ENCODE results near the gene SYT7. TPM values are rescaled to one million over a fixed set of nuclear protein-coding genes. Genes with fewer than 3 reads are reported as not detected.
A peak's percentile ranks its signal among the peaks of the same experiment; 100 is the strongest.

SYT7 gene
- total and polyA plus RNA-seq, 7 experiments from 2014 or later: 0.08 to 0.44 TPM; not detected in 5

GRCh38 chr11:61578819-61579675 is 1.8 kb downstream of the SYT7 start:
- H3K27ac ChIP-seq (ENCODE audit: low read depth, low read length): no peak overlapping the region
- no peak for ATAC-seq
- peaks cover 25 to 52% (median 32%) of the 10 kb centered on the region in 5 donors for H3K27me3 Mint-ChIP-seq
- CTCF ChIA-PET: no interaction called here
- H3K4me3 Mint-ChIP-seq: peak overlapping the region; percentile 62 to 85 (median 68)
- intact Hi-C loops (cut with micrococcal nuclease): no loop called here
- H3K27ac Mint-ChIP-seq: peak overlapping the region in 3 of 9 donors; percentile 17 to 56 (median 40)
- H3K4me1 Mint-ChIP-seq: peaks cover 8 to 17% (median 10%) of the 10 kb centered on the region in 7 donors
- H3K9me3 ChIP-seq (ENCODE audit: control insufficient read depth in 2 of 3, low read length in 3 of 3): no peaks in the 10 kb centered on the region
- no peaks in the 10 kb centered on the region for H3K36me3 Mint-ChIP-seq
- no peak overlapping the region for H3K4me3 ChIP-seq (ENCODE audit: low read length)
- no peak for DNase-seq
- H3K27me3 ChIP-seq (ENCODE audit: control insufficient read depth in 2 of 2, insufficient read depth in 2 of 2, low read length in 2 of 2): peaks cover 3 to 18% of the 10 kb centered on the region in 2 donors
- H3K4me1 ChIP-seq (ENCODE audit: control insufficient read depth in 2 of 2, insufficient read depth in 2 of 2, low read length in 2 of 2): peaks cover 5 to 12% of the 10 kb centered on the region in 2 donors
- no peaks in the 10 kb centered on the region for H3K36me3 ChIP-seq (ENCODE audit: control insufficient read depth in 2 of 3, insufficient read depth in 3 of 3, low read length in 3 of 3)
- H3K9me3 Mint-ChIP-seq: no peaks in the 10 kb centered on the region
- POLR2A ChIA-PET: no interaction called here

- peaks cover 5 to 12% of the 10 kb centered on the region in 2 donors for H3K4me1 ChIP-seq (ENCODE audit: control insufficient read depth in 2 of 2, insufficient read depth in 2 of 2, low read length in 2 of 2)
- H3K9me3 ChIP-seq (ENCODE audit: control insufficient read depth in 2 of 3, low read length in 3 of 3): no peaks in the 10 kb centered on the region
- no peaks in the 10 kb centered on the region for H3K36me3 ChIP-seq (ENCODE audit: control insufficient read depth in 2 of 3, insufficient read depth in 3 of 3, low read length in 3 of 3)
- DNase-seq (no peak), ATAC-seq (no peak)
- H3K27me3 Mint-ChIP-seq: peaks cover 34 to 42% (median 38%) of the 10 kb centered on the region in 5 donors
- H3K27ac ChIP-seq (ENCODE audit: low read depth, low read length): no peak overlapping the region
- ChIA-PET CTCF (no interaction called here), POLR2A (no interaction called here)
- no peak overlapping the region for H3K4me3 ChIP-seq (ENCODE audit: low read length)
- peaks cover 8 to 17% (median 10%) of the 10 kb centered on the region in 7 donors for H3K4me1 Mint-ChIP-seq
- H3K9me3 Mint-ChIP-seq: no peaks in the 10 kb centered on the region
- H3K4me3 Mint-ChIP-seq: no peak overlapping the region
- H3K36me3 Mint-ChIP-seq: no peaks in the 10 kb centered on the region
- H3K27me3 ChIP-seq (ENCODE audit: control insufficient read depth in 2 of 2, insufficient read depth in 2 of 2, low read length in 2 of 2): peaks cover 3 to 18% of the 10 kb centered on the region in 2 donors
- intact Hi-C loops (cut with micrococcal nuclease): no loop called here
- no peak overlapping the region for H3K27ac Mint-ChIP-seq
Observed at GRCh38 chr11:61577383-61578118, 3.3 kb downstream of the SYT7 start.

GRCh38 chr11:61575886-61576861 is 4.7 kb downstream of the SYT7 start:
- ChIA-PET CTCF (no interaction called here), POLR2A (no interaction called here)
- peaks cover 5% of the 10 kb centered on the region in 2 donors for H3K4me1 ChIP-seq (ENCODE audit: control insufficient read depth in 2 of 2, insufficient read depth in 2 of 2, low read length in 2 of 2)
- intact Hi-C loops (cut with micrococcal nuclease): no loop called here
- no peaks in the 10 kb centered on the region for H3K36me3 ChIP-seq (ENCODE audit: control insufficient read depth in 2 of 3, insufficient read depth in 3 of 3, low read length in 3 of 3)
- ATAC-seq: no peak
- DNase-seq: no peak
- Mint-ChIP-seq H3K4me3 (no peak overlapping the region), H3K9me3 (no peaks in the 10 kb centered on the region), H3K27me3 (peaks cover 24 to 37% (median 29%) of the 10 kb centered on the region in 5 donors), H3K4me1 (peaks cover 0 to 8% (median 4%) of the 10 kb centered on the region in 7 donors), H3K27ac (no peak overlapping the region), H3K36me3 (no peaks in the 10 kb centered on the region)
- H3K27me3 ChIP-seq (ENCODE audit: control insufficient read depth in 2 of 2, insufficient read depth in 2 of 2, low read length in 2 of 2): peaks cover 3 to 12% of the 10 kb centered on the region in 2 donors
- H3K27ac ChIP-seq (ENCODE audit: low read depth, low read length): no peak overlapping the region
- H3K9me3 ChIP-seq (ENCODE audit: control insufficient read depth in 2 of 3, low read length in 3 of 3): no peaks in the 10 kb centered on the region
- H3K4me3 ChIP-seq (ENCODE audit: low read length): no peak overlapping the region

GRCh38 chr11:61574611-61575010 is 6.3 kb downstream of the SYT7 start:
- intact Hi-C loops (cut with micrococcal nuclease): no loop called here
- H3K4me3 Mint-ChIP-seq: no peak overlapping the region
- H3K4me1 Mint-ChIP-seq: peaks cover 0 to 4% (median 3%) of the 10 kb centered on the region in 7 donors
- CTCF ChIA-PET: no interaction called here
- Histone ChIP-seq H3K4me3 (ENCODE audit: low read length) (no peak overlapping the region), H3K9me3 (ENCODE audit: control insufficient read depth in 2 of 3, low read length in 3 of 3) (no peaks in the 10 kb centered on the region), H3K27me3 (ENCODE audit: control insufficient read depth in 2 of 2, insufficient read depth in 2 of 2, low read length in 2 of 2) (peaks cover 3 to 8% of the 10 kb centered on the region in 2 donors), H3K4me1 (ENCODE audit: control insufficient read depth in 2 of 2, insufficient read depth in 2 of 2, low read length in 2 of 2) (no peaks in the 10 kb centered on the region), H3K36me3 (ENCODE audit: control insufficient read depth in 2 of 3, insufficient read depth in 3 of 3, low read length in 3 of 3) (no peaks in the 10 kb centered on the region), H3K27ac (ENCODE audit: low read depth, low read length) (no peak overlapping the region)
- peaks cover 0 to 1% (median 0%) of the 10 kb centered on the region in 11 donors for H3K9me3 Mint-ChIP-seq
- ATAC-seq (no peak), DNase-seq (no peak)
- no peak overlapping the region for H3K27ac Mint-ChIP-seq
- H3K27me3 Mint-ChIP-seq: peaks cover 19 to 49% (median 38%) of the 10 kb centered on the region in 5 donors
- H3K36me3 Mint-ChIP-seq: no peaks in the 10 kb centered on the region
- POLR2A ChIA-PET: no interaction called here

GRCh38 chr11:61572913-61573312 is 8.0 kb downstream of the SYT7 start:
- no peak overlapping the region for H3K27ac Mint-ChIP-seq
- no peaks in the 10 kb centered on the region for H3K9me3 ChIP-seq (ENCODE audit: control insufficient read depth in 2 of 3, low read length in 3 of 3)
- H3K27ac ChIP-seq (ENCODE audit: low read depth, low read length): no peak overlapping the region
- no peak overlapping the region for H3K4me3 ChIP-seq (ENCODE audit: low read length)
- ATAC-seq (no peak), DNase-seq (no peak)
- CTCF ChIA-PET: no interaction called here
- peaks cover 0 to 4% (median 0%) of the 10 kb centered on the region in 11 donors for H3K9me3 Mint-ChIP-seq
- peaks cover 0 to 8% (median 0%) of the 10 kb centered on the region in 7 donors for H3K4me1 Mint-ChIP-seq
- H3K4me3 Mint-ChIP-seq: no peak overlapping the region
- no peaks in the 10 kb centered on the region for H3K36me3 ChIP-seq (ENCODE audit: control insufficient read depth in 2 of 3, insufficient read depth in 3 of 3, low read length in 3 of 3)
- intact Hi-C loops (cut with micrococcal nuclease): no loop called here
- no peaks in the 10 kb centered on the region for H3K4me1 ChIP-seq (ENCODE audit: control insufficient read depth in 2 of 2, insufficient read depth in 2 of 2, low read length in 2 of 2)
- H3K27me3 Mint-ChIP-seq: peaks cover 15 to 50% (median 37%) of the 10 kb centered on the region in 5 donors
- H3K27me3 ChIP-seq (ENCODE audit: control insufficient read depth in 2 of 2, insufficient read depth in 2 of 2, low read length in 2 of 2): peaks cover 0 to 5% of the 10 kb centered on the region in 2 donors
- H3K36me3 Mint-ChIP-seq: peaks cover 0 to 4% (median 0%) of the 10 kb centered on the region in 5 donors
- POLR2A ChIA-PET: interaction anchor here (0.6 kb wide), 1 partner anchor 245 kb away, joined by 4 read pairs; no protein-coding TSS in a partner anchor

- no peaks in the 10 kb centered on the region for H3K36me3 ChIP-seq (ENCODE audit: control insufficient read depth in 2 of 3, insufficient read depth in 3 of 3, low read length in 3 of 3)
- intact Hi-C loops (cut with micrococcal nuclease): no loop called here
- CTCF ChIA-PET: no interaction called here
- DNase-seq: no peak
- no peaks in the 10 kb centered on the region for H3K4me1 ChIP-seq (ENCODE audit: control insufficient read depth in 2 of 2, insufficient read depth in 2 of 2, low read length in 2 of 2)
- H3K4me3 ChIP-seq (ENCODE audit: low read length): no peak overlapping the region
- H3K27ac ChIP-seq (ENCODE audit: low read depth, low read length): no peak overlapping the region
- Mint-ChIP-seq H3K9me3 (peaks cover 0 to 4% (median 0%) of the 10 kb centered on the region in 11 donors), H3K36me3 (peaks cover 0 to 4% (median 0%) of the 10 kb centered on the region in 5 donors), H3K4me3 (no peak overlapping the region), H3K4me1 (peaks cover 0 to 7% (median 0%) of the 10 kb centered on the region in 7 donors), H3K27me3 (peaks cover 18 to 56% (median 41%) of the 10 kb centered on the region in 5 donors), H3K27ac (no peak overlapping the region)
- no peaks in the 10 kb centered on the region for H3K9me3 ChIP-seq (ENCODE audit: control insufficient read depth in 2 of 3, low read length in 3 of 3)
- no peak for ATAC-seq
- POLR2A ChIA-PET: no interaction called here
- peaks cover 0 to 10% of the 10 kb centered on the region in 2 donors for H3K27me3 ChIP-seq (ENCODE audit: control insufficient read depth in 2 of 2, insufficient read depth in 2 of 2, low read length in 2 of 2)
Observed at GRCh38 chr11:61571869-61572268, 9.0 kb downstream of the SYT7 start.
